ENCODE data around the gene PRKCE.

DNA sequence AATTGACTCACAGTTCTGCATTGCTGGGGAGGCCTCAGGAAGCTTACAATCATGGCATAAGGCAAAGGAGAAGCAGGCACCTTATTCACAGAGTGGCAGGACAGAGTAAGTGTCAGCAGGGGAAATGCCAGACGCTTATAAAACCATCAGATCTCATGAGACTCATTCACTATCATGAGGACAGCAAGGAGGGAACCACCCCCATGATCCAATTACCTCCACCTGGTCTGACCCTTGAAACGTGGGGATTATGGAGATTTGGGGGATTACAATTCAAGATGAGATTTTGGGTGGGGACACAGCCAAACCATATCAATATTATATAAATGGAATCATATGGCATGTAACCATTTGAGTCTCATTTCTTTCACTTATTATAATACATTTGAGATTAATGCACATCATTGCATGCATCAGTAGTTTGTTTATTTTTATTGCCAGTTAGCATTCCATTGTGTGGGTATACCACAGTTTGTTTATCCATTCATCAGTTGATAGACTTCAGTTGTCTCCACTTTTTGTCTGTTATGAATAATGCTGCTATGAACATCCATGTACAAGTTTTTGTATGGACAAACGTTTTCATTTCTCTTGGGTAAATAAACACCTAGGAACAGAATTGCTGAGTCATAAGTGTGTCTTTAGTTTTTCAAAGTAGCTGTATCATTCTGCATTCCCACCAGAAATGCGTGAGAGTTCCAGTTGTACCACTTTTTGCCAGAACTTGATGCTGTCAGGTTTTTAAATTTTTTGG is 34.6 kb upstream of the PRKCE start:
- TF ChIP-seq, protein P1, sequence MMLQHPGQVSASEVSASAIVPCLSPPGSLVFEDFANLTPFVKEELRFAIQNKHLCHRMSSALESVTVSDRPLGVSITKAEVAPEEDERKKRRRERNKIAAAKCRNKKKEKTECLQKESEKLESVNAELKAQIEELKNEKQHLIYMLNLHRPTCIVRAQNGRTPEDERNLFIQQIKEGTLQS (IDR thresholded peaks at IDR 0.05): no peak
- TF ChIP-seq, protein P2, sequence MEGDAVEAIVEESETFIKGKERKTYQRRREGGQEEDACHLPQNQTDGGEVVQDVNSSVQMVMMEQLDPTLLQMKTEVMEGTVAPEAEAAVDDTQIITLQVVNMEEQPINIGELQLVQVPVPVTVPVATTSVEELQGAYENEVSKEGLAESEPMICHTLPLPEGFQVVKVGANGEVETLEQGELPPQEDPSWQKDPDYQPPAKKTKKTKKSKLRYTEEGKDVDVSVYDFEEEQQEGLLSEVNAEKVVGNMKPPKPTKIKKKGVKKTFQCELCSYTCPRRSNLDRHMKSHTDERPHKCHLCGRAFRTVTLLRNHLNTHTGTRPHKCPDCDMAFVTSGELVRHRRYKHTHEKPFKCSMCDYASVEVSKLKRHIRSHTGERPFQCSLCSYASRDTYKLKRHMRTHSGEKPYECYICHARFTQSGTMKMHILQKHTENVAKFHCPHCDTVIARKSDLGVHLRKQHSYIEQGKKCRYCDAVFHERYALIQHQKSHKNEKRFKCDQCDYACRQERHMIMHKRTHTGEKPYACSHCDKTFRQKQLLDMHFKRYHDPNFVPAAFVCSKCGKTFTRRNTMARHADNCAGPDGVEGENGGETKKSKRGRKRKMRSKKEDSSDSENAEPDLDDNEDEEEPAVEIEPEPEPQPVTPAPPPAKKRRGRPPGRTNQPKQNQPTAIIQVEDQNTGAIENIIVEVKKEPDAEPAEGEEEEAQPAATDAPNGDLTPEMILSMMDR (IDR thresholded peaks at IDR 0.05 in 2 of 3, conservative IDR thresholded peaks at IDR 0.05 in 1 of 3; ENCODE audit: borderline replicate concordance in 1 of 3, insufficient read depth in 1 of 3, low read depth in 2 of 3, low read length in 2 of 3): no peak
- no peak for TF ChIP-seq RAD21 (IDR thresholded peaks at IDR 0.05; ENCODE audit: low read depth)
- no peak for TF ChIP-seq CEBPB (IDR thresholded peaks at IDR 0.05; ENCODE audit: low read depth)
